B cell (primary cell): ENCODE measurements around the gene BUB1B. TPM values are rescaled to one million over a fixed set of nuclear protein-coding genes. Genes with fewer than 3 reads are reported as not detected.

Experiments
- ATAC-seq: fragments of 200-7000 bp; cut with Tn5 transposase; one replicate; pipeline ENCODE4 v1.10.0; 2021; ENCODE audit warnings: low read depth, mild to moderate bottlenecking, moderate number of reproducible peaks, moderate library complexity
- CTCF ChIA-PET: fragments of 350-600 bp; sonication (Branson Sonifier 250); formaldehyde crosslinking; loops from one replicate; lab custom pipeline; 2021; ENCODE audit warnings: antibody characterized with exemption, inconsistent platforms; lab: Charles Lee
- POLR2A ChIA-PET: fragments of 350-600 bp; sonication (Branson Sonifier 250); formaldehyde crosslinking; loops from one replicate; lab custom pipeline; 2021; ENCODE audit warnings: antibody characterized with exemption; lab: Charles Lee
- DNase-seq: peaks from one replicate; pipeline ENCODE4 v3.0.0; 2013
- H2AFZ ChIP-seq: 2 replicates; pipeline ENCODE4 v1.6.1; 2012; ENCODE audit warnings: mild to moderate bottlenecking, low read depth, low read length; ENCODE audit not compliant: insufficient read depth, poor library complexity, severe bottlenecking
- H3K27ac ChIP-seq, 2 donors: 1 replicate in 1 of 2; 2 replicates in 1 of 2; pipeline ENCODE4 v1.5.1; 2012 to 2013; ENCODE audit warnings: low read length in 2 of 2, mild to moderate bottlenecking in 2 of 2, moderate library complexity in 1 of 2
- H3K27me3 ChIP-seq, 4 experiments: fragments of 200-600 bp in 1 of 4; sonication (generic) in 1 of 4; replicated peaks in 1 of 4; 1 replicate in 2 of 4; 2 replicates in 2 of 4; pipeline versions ENCODE4 v1.6.1 to v1.7.0; 2013 to 2016; ENCODE audit warnings: low read length in 3 of 4, mild to moderate bottlenecking in 2 of 4, mixed read lengths in 1 of 4, moderate library complexity in 1 of 4; ENCODE audit not compliant: insufficient read depth in 4 of 4, control insufficient read depth in 3 of 4; ENCODE audit errors: control extremely low read depth in 1 of 4
- H3K36me3 ChIP-seq, 2 experiments: replicated peaks in 1 of 2; 1 replicate in 1 of 2; 2 replicates in 1 of 2; pipeline versions ENCODE4 v1.6.1 to v1.7.1; 2013; ENCODE audit warnings: low read length in 1 of 2; ENCODE audit not compliant: insufficient read depth in 2 of 2, control insufficient read depth in 1 of 2; ENCODE audit errors: control extremely low read depth in 1 of 2, extremely low read depth in 1 of 2
- H3K4me1 ChIP-seq, 2 donors: fragments of 200-600 bp in 1 of 2; sonication (generic) in 1 of 2; 1 replicate in 1 of 2; 2 replicates in 1 of 2; pipeline versions ENCODE4 v1.5.1 to v1.6.1; 2013 to 2017; ENCODE audit warnings: low read length in 2 of 2; ENCODE audit not compliant: control insufficient read depth in 2 of 2, insufficient read depth in 2 of 2
- H3K4me2 ChIP-seq: replicated peaks from 2 replicates; pipeline ENCODE3; 2012; ENCODE audit warnings: mild to moderate bottlenecking, low read depth, low read length; ENCODE audit not compliant: poor library complexity, severe bottlenecking
- H3K4me3 ChIP-seq, 5 experiments: fragments of 200-600 bp in 1 of 5; sonication (generic) in 1 of 5; 1 replicate in 3 of 5; 2 replicates in 2 of 5; pipeline versions ENCODE4 v1.5.1 to v1.7.0; 2011 to 2016; ENCODE audit warnings: low read length in 4 of 5, mild to moderate bottlenecking in 4 of 5, low read depth in 2 of 5, control low read depth in 1 of 5, moderate library complexity in 1 of 5; ENCODE audit not compliant: insufficient read depth in 1 of 5; ENCODE audit errors: control extremely low read depth in 1 of 5, extremely low read depth in 1 of 5
- H3K79me2 ChIP-seq: fragments of 200-600 bp; sonication (generic); one replicate; pipeline ENCODE4 v1.6.0; 2016; ENCODE audit warnings: low read length; ENCODE audit not compliant: control insufficient read depth, insufficient read depth
- H3K9ac ChIP-seq: fragments of 200-600 bp; sonication (generic); 2 replicates; pipeline ENCODE4 v1.6.1; 2017; ENCODE audit warnings: mild to moderate bottlenecking, low read length, moderate library complexity
- H3K9me3 ChIP-seq, 3 donors: one replicate each; pipeline versions ENCODE4 v1.6.1 to v1.7.1; 2013; ENCODE audit warnings: low read length in 2 of 3; ENCODE audit not compliant: control insufficient read depth in 2 of 3, insufficient read depth in 1 of 3; ENCODE audit errors: control extremely low read depth in 1 of 3
- H4K20me1 ChIP-seq: 2 replicates; pipeline ENCODE4 v1.6.0; 2012; ENCODE audit warnings: mild to moderate bottlenecking, low read length; ENCODE audit not compliant: insufficient read depth, control insufficient read depth, poor library complexity, severe bottlenecking
- H3K27ac Mint-ChIP-seq: one replicate; pipeline ENCODE4 v1.8.0; 2021; ENCODE audit warnings: mixed read lengths
- H3K27me3 Mint-ChIP-seq: one replicate; pipeline ENCODE4 v1.8.0; 2021; ENCODE audit warnings: mixed read lengths
- H3K4me1 Mint-ChIP-seq: one replicate; pipeline ENCODE4 v1.8.0; 2021; ENCODE audit warnings: mixed read lengths
- H3K4me3 Mint-ChIP-seq: one replicate; pipeline ENCODE4 v1.8.0; 2021; ENCODE audit warnings: mixed read lengths
- H3K9me3 Mint-ChIP-seq: one replicate; pipeline ENCODE4 v1.8.0; 2022; ENCODE audit warnings: mixed read lengths; ENCODE audit not compliant: insufficient read depth
- EZH2 ChIP-seq: IDR thresholded peaks from 2 replicates; pipeline ENCODE4 v1.6.1; 2012; ENCODE audit warnings: borderline replicate concordance, low read depth, mild to moderate bottlenecking, moderate library complexity, low read length; ENCODE audit not compliant: insufficient read depth, poor library complexity, severe bottlenecking
- WGBS: methylation state at CpG from one replicate; pipeline ENCODE4 v1.1.5; 2013; ENCODE audit warnings: missing lambda C conversion rate; ENCODE audit not compliant: insufficient coverage; 5-methylcytosine and 5-hydroxymethylcytosine counted together
- intact Hi-C: fragments of 100-400 bp; cut with micrococcal nuclease; formaldehyde crosslinking; loops from one replicate; pipeline ENCODE4 v1.10.0; 2022
- polyA plus RNA-seq: library from polyadenylated mRNA; depleted of rRNA; stranded (reverse); fragments of >200 nt; gene quantifications from 2 replicates; pipeline ENCODE4 v1.2.3, GENCODE V29; 2012
- total RNA-seq, 2 donors: library from RNA; stranded (reverse); fragments of 120-200 nt in 1 of 2; gene quantifications; 1 replicate in 1 of 2; 2 replicates in 1 of 2; pipeline versions ENCODE4 v1.2.3 to v1.2.4, GENCODE V29; 2013 to 2022
- TF ChIP-seq, protein P1 (sequence below): fragments of 200-600 bp; IDR thresholded peaks from one replicate; pipeline ENCODE4 v1.8.0; 2022; ENCODE audit warnings: antibody characterized with exemption, mild to moderate bottlenecking

BUB1B gene
- total and polyA plus RNA-seq, 2 donors (not counting 1 experiment from before 2014, with no cell fraction given) = 0.70 to 4.4 TPM

DNA sequence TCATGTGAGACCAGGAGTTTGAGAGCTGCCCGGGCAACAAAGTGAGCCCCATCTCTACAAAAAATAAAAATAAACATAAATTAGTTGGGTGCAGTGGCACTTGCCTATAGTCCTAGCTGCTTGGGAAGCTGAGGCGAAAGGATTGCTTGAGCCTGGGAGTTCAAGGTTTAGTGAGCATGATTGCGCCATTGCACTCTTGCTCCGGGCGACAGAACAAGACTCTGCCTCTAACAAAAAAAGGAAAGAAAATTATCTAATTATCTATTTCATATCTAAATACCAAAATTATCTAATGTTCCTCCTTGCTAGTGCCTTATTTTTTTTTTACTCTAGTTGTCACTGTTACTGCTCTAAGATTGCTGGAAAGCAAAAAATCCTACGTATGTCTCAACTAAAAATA is 61.3 kb downstream of the BUB1B start:
- intact Hi-C loops = no loop called here
- Histone ChIP-seq H3K36me3 (no peaks in the 10 kb centered on the region), H3K9ac (no peak overlapping the region), H2AFZ (no peak overlapping the region), H3K79me2 (no peaks in the 10 kb centered on the region), H3K9me3 (no peaks in the 10 kb centered on the region), H3K4me2 (no peak overlapping the region), H3K4me1 (no peaks in the 10 kb centered on the region), H3K4me3 (no peak overlapping the region), H4K20me1 (no peaks in the 10 kb centered on the region), H3K27ac (no peak overlapping the region), H3K27me3 (no peaks in the 10 kb centered on the region)
- no peak overlapping the region for H3K27ac Mint-ChIP-seq
- ATAC-seq = no peak
- no peaks in the 10 kb centered on the region for H3K4me1 Mint-ChIP-seq
- 100% methylated on average over 1 of the region's 6 CpGs for WGBS
- no peak for TF ChIP-seq EZH2
- no peaks in the 10 kb centered on the region for H3K9me3 Mint-ChIP-seq
- H3K27me3 Mint-ChIP-seq = no peaks in the 10 kb centered on the region
- no peak overlapping the region for H3K4me3 Mint-ChIP-seq
- POLR2A ChIA-PET = no interaction called here
- CTCF ChIA-PET = interaction anchor here (8.4 kb wide), 1 partner anchor 53 kb away, joined by 350 read pairs; no protein-coding TSS in a partner anchor
- DNase-seq = no peak

DNA sequence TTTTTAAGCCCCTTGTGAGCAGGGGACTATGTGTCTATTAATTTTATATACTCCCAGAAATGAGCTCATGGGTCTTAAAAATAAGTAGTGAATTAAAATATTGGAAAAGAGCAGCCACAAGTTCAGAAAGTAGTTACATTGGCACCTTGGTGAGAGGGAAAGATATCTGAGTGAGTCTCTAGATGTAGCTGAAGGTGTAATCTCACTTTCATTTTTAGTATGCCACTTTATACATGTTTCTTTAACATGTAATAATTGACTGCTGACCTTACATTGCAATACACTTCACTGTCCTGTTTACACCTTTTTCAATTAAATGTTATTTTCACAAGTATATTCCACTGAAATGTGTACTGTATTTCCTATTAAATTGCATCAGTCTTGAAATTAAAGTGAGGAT is 65.9 kb downstream of the BUB1B start:
- H3K4me2 ChIP-seq = no peak overlapping the region
- no peak overlapping the region for H2AFZ ChIP-seq
- no peaks in the 10 kb centered on the region for H3K36me3 ChIP-seq
- TF ChIP-seq EZH2 = no peak
- TF ChIP-seq, protein P1, sequence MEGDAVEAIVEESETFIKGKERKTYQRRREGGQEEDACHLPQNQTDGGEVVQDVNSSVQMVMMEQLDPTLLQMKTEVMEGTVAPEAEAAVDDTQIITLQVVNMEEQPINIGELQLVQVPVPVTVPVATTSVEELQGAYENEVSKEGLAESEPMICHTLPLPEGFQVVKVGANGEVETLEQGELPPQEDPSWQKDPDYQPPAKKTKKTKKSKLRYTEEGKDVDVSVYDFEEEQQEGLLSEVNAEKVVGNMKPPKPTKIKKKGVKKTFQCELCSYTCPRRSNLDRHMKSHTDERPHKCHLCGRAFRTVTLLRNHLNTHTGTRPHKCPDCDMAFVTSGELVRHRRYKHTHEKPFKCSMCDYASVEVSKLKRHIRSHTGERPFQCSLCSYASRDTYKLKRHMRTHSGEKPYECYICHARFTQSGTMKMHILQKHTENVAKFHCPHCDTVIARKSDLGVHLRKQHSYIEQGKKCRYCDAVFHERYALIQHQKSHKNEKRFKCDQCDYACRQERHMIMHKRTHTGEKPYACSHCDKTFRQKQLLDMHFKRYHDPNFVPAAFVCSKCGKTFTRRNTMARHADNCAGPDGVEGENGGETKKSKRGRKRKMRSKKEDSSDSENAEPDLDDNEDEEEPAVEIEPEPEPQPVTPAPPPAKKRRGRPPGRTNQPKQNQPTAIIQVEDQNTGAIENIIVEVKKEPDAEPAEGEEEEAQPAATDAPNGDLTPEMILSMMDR = no peak
- intact Hi-C loops = no loop called here
- no peak overlapping the region for H3K27ac ChIP-seq
- H3K9me3 ChIP-seq = no peaks in the 10 kb centered on the region
- CTCF ChIA-PET = interaction anchor here (1.0 to 3.6 kb wide), 7 partner anchors 9 to 183 kb away, joined by 3 to 24 read pairs (median 6); no protein-coding TSS in a partner anchor
- DNase-seq = no peak
- H3K27me3 Mint-ChIP-seq = no peaks in the 10 kb centered on the region
- no peak overlapping the region for H3K9ac ChIP-seq
- no peaks in the 10 kb centered on the region for H3K27me3 ChIP-seq
- no peaks in the 10 kb centered on the region for H3K4me1 Mint-ChIP-seq
- no peaks in the 10 kb centered on the region for H3K4me1 ChIP-seq
- POLR2A ChIA-PET = no interaction called here
- H3K27ac Mint-ChIP-seq = no peak overlapping the region
- no peaks in the 10 kb centered on the region for H4K20me1 ChIP-seq
- H3K79me2 ChIP-seq = no peaks in the 10 kb centered on the region
- no peak overlapping the region for H3K4me3 ChIP-seq
- H3K4me3 Mint-ChIP-seq = no peak overlapping the region
- no peak for ATAC-seq
- H3K9me3 Mint-ChIP-seq = no peaks in the 10 kb centered on the region
